AG04449 (cell line): ENCODE data around the gene TTLL8.

Experiments used
- CTCF ChIA-PET: fragments of 350-600 bp; formaldehyde crosslinking; extraction: SDS; loops from one replicate; lab custom pipeline; 2021; ENCODE audit warnings: antibody characterized with exemption; lab: Yijun Ruan, JAX
- POLR2A ChIA-PET: fragments of 400-600, 350-600 bp; formaldehyde crosslinking; extraction: SDS; loops from one replicate; lab custom pipeline; 2020; ENCODE audit warnings: antibody characterized with exemption, inconsistent platforms; lab: Yijun Ruan, JAX
- DNase-seq: peaks from one replicate; pipeline ENCODE4 v3.0.0-alpha.2; 2010; ENCODE audit warnings: low read depth, low spot score
- H3K4me3 ChIP-seq: 2 replicates; pipeline ENCODE4 v1.5.1; 2011; ENCODE audit warnings: low read depth, mild to moderate bottlenecking, control low read depth, low read length
- TF ChIP-seq, protein P1 (sequence below): IDR thresholded peaks from one replicate; pipeline ENCODE4 v1.5.1; 2011; ENCODE audit warnings: mild to moderate bottlenecking, moderate library complexity, low read length, control low read depth, inconsistent platforms; ENCODE audit not compliant: insufficient read depth; ENCODE audit errors: missing control alignments

The TTLL8 gene

GRCh38 chr22:50084614-50085021, 26.5 kb upstream of the TTLL8 start:
- H3K4me3 ChIP-seq = no peak overlapping the region
- TF ChIP-seq, protein P1, sequence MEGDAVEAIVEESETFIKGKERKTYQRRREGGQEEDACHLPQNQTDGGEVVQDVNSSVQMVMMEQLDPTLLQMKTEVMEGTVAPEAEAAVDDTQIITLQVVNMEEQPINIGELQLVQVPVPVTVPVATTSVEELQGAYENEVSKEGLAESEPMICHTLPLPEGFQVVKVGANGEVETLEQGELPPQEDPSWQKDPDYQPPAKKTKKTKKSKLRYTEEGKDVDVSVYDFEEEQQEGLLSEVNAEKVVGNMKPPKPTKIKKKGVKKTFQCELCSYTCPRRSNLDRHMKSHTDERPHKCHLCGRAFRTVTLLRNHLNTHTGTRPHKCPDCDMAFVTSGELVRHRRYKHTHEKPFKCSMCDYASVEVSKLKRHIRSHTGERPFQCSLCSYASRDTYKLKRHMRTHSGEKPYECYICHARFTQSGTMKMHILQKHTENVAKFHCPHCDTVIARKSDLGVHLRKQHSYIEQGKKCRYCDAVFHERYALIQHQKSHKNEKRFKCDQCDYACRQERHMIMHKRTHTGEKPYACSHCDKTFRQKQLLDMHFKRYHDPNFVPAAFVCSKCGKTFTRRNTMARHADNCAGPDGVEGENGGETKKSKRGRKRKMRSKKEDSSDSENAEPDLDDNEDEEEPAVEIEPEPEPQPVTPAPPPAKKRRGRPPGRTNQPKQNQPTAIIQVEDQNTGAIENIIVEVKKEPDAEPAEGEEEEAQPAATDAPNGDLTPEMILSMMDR = no peak
- ChIA-PET CTCF (interaction anchor here (1.1 to 1.2 kb wide), 2 partner anchors 9 to 14 kb away, joined by 3 read pairs; no protein-coding TSS in a partner anchor), POLR2A (no interaction called here)
- no peak for DNase-seq

GRCh38 chr22:50084080-50084477, 26.0 kb upstream of the TTLL8 start:
- POLR2A ChIA-PET = no interaction called here
- no peak for DNase-seq
- CTCF ChIA-PET = no interaction called here
- no peak overlapping the region for H3K4me3 ChIP-seq
- TF ChIP-seq, protein P1 = no peak

DNA sequence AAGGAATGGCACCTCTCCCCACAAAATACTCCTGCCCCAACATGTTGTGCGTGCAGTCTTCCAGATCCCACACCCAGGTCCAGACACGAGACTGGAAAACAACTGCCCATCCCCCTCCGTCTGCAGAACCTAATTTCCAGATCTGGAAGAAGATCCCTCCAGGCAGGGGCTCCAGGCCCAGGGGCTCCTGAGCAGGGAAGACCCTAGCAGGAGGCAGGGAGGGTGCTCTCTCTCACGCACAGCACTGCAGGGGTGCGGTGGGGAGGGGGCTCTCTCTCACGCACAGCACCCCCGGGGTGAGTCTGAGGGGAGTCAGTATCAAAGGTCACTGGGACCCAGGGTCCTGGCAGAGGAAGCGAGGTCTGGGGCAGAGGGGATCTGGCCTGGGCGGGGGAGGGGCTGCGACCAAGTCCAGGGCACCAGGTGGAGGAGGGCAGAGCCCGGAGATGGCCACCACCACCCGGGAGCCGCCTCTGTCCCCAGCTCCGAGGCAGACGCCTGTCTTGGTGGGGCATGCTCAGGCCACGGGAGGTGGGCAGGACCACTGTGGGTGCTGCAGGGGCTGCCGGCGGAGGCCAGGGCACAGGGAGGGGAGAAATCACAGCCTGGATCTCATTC, 25.5 kb upstream of the TTLL8 start:
- CTCF ChIA-PET = no interaction called here
- H3K4me3 ChIP-seq = no peak overlapping the region
- POLR2A ChIA-PET = no interaction called here
- TF ChIP-seq, protein P1 = no peak
- DNase-seq = no peak

- ChIA-PET CTCF (no interaction called here), POLR2A (no interaction called here)
- TF ChIP-seq, protein P1 = no peak
- no peak overlapping the region for H3K4me3 ChIP-seq
- no peak for DNase-seq
Measured at GRCh38 chr22:50082961-50083461, 24.9 kb upstream of the TTLL8 start.

- POLR2A ChIA-PET = no interaction called here
- no peak for DNase-seq
- TF ChIP-seq, protein P1 = no peak
- CTCF ChIA-PET = interaction anchor here (0.9 kb wide), 1 partner anchor 60 kb away, joined by 3 read pairs; no protein-coding TSS in a partner anchor
- no peak overlapping the region for H3K4me3 ChIP-seq
Measured at GRCh38 chr22:50082197-50082715, 24.2 kb upstream of the TTLL8 start.

DNA sequence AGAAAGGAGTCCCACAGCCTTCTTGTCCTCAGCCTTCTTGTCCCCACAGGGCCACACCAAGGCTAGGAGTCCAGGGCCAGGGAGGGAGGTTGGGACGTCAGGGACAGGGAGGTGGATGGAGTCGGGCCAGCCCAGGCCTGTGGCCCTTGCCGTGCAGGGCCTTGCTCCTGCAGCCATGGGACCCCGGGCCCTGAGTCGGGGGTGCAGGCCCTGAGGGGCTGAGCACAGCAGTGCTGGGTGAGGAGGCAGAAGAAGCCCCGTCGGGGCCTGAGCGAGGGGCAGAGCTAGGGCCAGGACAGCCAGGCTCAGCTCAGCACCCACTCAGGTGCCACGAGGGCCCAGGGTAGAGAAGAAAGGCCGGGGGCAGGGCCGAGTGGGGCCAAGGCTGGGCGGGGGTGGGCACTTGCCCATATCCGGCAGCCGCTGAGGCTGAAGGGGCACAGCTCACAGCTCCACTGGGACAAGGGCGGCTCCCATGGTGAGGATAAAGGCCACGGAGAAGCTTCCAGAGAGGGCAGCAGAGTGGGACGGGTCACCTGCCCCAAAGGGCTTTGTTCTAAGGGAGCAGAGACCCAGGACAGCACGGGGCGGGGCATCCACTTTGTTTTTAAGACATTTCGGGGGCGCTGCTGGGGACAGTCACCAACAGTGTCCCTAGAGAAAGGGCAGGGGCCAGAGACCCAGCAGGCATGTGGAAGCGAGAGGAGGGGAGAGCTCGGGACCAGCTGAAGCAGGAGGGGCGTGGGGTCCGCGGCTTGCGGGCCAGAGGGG, 23.5 kb upstream of the TTLL8 start:
- CTCF ChIA-PET = interaction anchor here (0.9 kb wide), 2 partner anchors 61 to 128 kb away, joined by 3 read pairs; no protein-coding TSS in a partner anchor
- POLR2A ChIA-PET = no interaction called here
- H3K4me3 ChIP-seq = no peak overlapping the region
- no peak for DNase-seq
- TF ChIP-seq, protein P1 = no peak
